ACC112 (cell line): Measurements from ENCODE around the gene GYG2.
"Not testable (repeated sequence)": the region's sequence is repeated elsewhere in the genome, so short reads cannot be mapped to it uniquely, and the experiment has no call there.

Experiments
- H2AFZ ChIP-seq: fragments of 200-600 bp; sonication (generic); one replicate; pipeline ENCODE4 v1.6.0; 2017; ENCODE audit warnings: antibody characterized with exemption, low read length; ENCODE audit not compliant: unreplicated experiment
- H3K27ac ChIP-seq: fragments of 200-600 bp; sonication (generic); 2 replicates; pipeline ENCODE4 v1.5.1; 2014; ENCODE audit warnings: low read depth, mild to moderate bottlenecking, antibody characterized with exemption, low read length, moderate library complexity
- H3K27me3 ChIP-seq: fragments of 200-600 bp; sonication (generic); 2 replicates; pipeline ENCODE4 v1.6.1; 2014; ENCODE audit warnings: mild to moderate bottlenecking, antibody characterized with exemption, low read length, moderate library complexity, mixed read lengths; ENCODE audit not compliant: insufficient read depth
- H3K36me3 ChIP-seq: fragments of 200-600 bp; sonication (generic); 2 replicates; pipeline ENCODE4 v1.6.1; 2016; ENCODE audit warnings: mild to moderate bottlenecking, antibody characterized with exemption, low read length, moderate library complexity, mixed read lengths; ENCODE audit not compliant: insufficient read depth
- H3K4me1 ChIP-seq: fragments of 200-600 bp; sonication (generic); one replicate; pipeline ENCODE4 v1.6.1; 2016; ENCODE audit warnings: low read length, mixed read lengths; ENCODE audit not compliant: insufficient read depth, unreplicated experiment, control insufficient read depth
- H3K4me3 ChIP-seq: fragments of 200-600 bp; sonication (generic); 2 replicates; pipeline ENCODE4 v1.5.1; 2014; ENCODE audit warnings: mild to moderate bottlenecking, low read depth, low read length
- H3K79me2 ChIP-seq: fragments of 200-600 bp; sonication (generic); one replicate; pipeline ENCODE4 v1.6.0; 2016; ENCODE audit warnings: low read length; ENCODE audit not compliant: control insufficient read depth, unreplicated experiment, insufficient read depth

The GYG2 gene

GRCh38 chrX:2794336-2794735 lies 34.4 kb upstream of the GYG2 start:
- no peaks in the 10 kb centered on the region for H3K27me3 ChIP-seq
- no peak overlapping the region for H3K27ac ChIP-seq
- H3K79me2 ChIP-seq = no peaks in the 10 kb centered on the region
- H3K4me1 ChIP-seq = no peaks in the 10 kb centered on the region
- no peak overlapping the region for H2AFZ ChIP-seq
- H3K36me3 ChIP-seq = no peaks in the 10 kb centered on the region
- H3K4me3 ChIP-seq = no peak overlapping the region

- not testable (repeated sequence) for H3K4me3 ChIP-seq, H3K27me3 ChIP-seq, H2AFZ ChIP-seq, H3K36me3 ChIP-seq, H3K27ac ChIP-seq, H3K79me2 ChIP-seq, H3K4me1 ChIP-seq
Observed at GRCh38 chrX:2796808-2797207, 31.9 kb upstream of the GYG2 start.

- Histone ChIP-seq H3K27ac (no peak overlapping the region), H3K4me1 (peaks cover 2% of the 10 kb centered on the region), H3K36me3 (no peaks in the 10 kb centered on the region)
Observed at GRCh38 chrX:2799369-2799768, 29.4 kb upstream of the GYG2 start.

GRCh38 chrX:2799980-2800379 lies 28.8 kb upstream of the GYG2 start:
- H3K36me3 ChIP-seq, H2AFZ ChIP-seq, H3K4me1 ChIP-seq, H3K79me2 ChIP-seq, H3K4me3 ChIP-seq, H3K27ac ChIP-seq, H3K27me3 ChIP-seq: not testable (repeated sequence)

More at GRCh38 chrX:2799369-2799768, 29.4 kb upstream of the GYG2 start:
- H3K4me3 ChIP-seq = no peak overlapping the region
- H3K27me3 ChIP-seq = no peaks in the 10 kb centered on the region
- no peaks in the 10 kb centered on the region for H3K79me2 ChIP-seq
- H2AFZ ChIP-seq = no peak overlapping the region

GRCh38 chrX:2801223-2801622 lies 27.5 kb upstream of the GYG2 start:
- Histone ChIP-seq H2AFZ (no peak overlapping the region), H3K36me3 (no peaks in the 10 kb centered on the region), H3K4me3 (no peak overlapping the region), H3K27ac (no peak overlapping the region), H3K79me2 (no peaks in the 10 kb centered on the region), H3K27me3 (no peaks in the 10 kb centered on the region), H3K4me1 (peaks cover 14% of the 10 kb centered on the region)

GRCh38 chrX:2802376-2803090 lies 26.2 kb upstream of the GYG2 start:
- H3K36me3 ChIP-seq, H3K4me3 ChIP-seq, H3K27me3 ChIP-seq, H3K27ac ChIP-seq, H2AFZ ChIP-seq, H3K79me2 ChIP-seq: not testable (repeated sequence)
- peaks cover 14% of the 10 kb centered on the region for H3K4me1 ChIP-seq

- H2AFZ ChIP-seq, H3K79me2 ChIP-seq, H3K4me3 ChIP-seq, H3K27me3 ChIP-seq, H3K36me3 ChIP-seq: not testable (repeated sequence)
- peak overlapping the region; percentile 89; the same call in 1 of the 2 replicates for H3K27ac ChIP-seq
- peaks cover 14% of the 10 kb centered on the region for H3K4me1 ChIP-seq
Observed at GRCh38 chrX:2803486-2803885, 25.2 kb upstream of the GYG2 start.

GRCh38 chrX:2804106-2804843 lies 24.5 kb upstream of the GYG2 start:
- peak overlapping the region; percentile 89 for H3K27ac ChIP-seq
- peak overlapping the region; percentile 25 for H2AFZ ChIP-seq
- not testable (repeated sequence) for H3K79me2 ChIP-seq

GRCh38 chrX:2804858-2805257 lies 23.9 kb upstream of the GYG2 start:
- Histone ChIP-seq H3K4me3 (peak overlapping the region; percentile 49), H3K27ac (peak overlapping the region; percentile 89), H2AFZ (peak overlapping the region; percentile 83), H3K4me1 (peaks cover 14% of the 10 kb centered on the region)
- H3K79me2 ChIP-seq, H3K36me3 ChIP-seq, H3K27me3 ChIP-seq: not testable (repeated sequence)

More at GRCh38 chrX:2804106-2804843, 24.5 kb upstream of the GYG2 start:
- H3K36me3 ChIP-seq, H3K27me3 ChIP-seq: not testable (repeated sequence)
- Histone ChIP-seq H3K4me1 (peaks cover 14% of the 10 kb centered on the region), H3K4me3 (peak overlapping the region; percentile 37; the same call in 1 of the 2 replicates)

- no peaks in the 10 kb centered on the region for H3K27me3 ChIP-seq
- no peak overlapping the region for H3K27ac ChIP-seq
- peaks cover 12% of the 10 kb centered on the region for H3K4me1 ChIP-seq
- no peak overlapping the region for H3K4me3 ChIP-seq
- H3K79me2 ChIP-seq = no peaks in the 10 kb centered on the region
- no peak overlapping the region for H2AFZ ChIP-seq
- no peaks in the 10 kb centered on the region for H3K36me3 ChIP-seq
Observed at GRCh38 chrX:2811271-2811670, 17.5 kb upstream of the GYG2 start.
